HEK293T (cell line): Measurements from ENCODE around the gene ANKRD13B.

Experiments used
- BHLHE40 ChIP-seq: fragments of 450-650 bp; IDR thresholded peaks from 2 replicates; pipeline ENCODE4 v1.6.1; 2016; ENCODE audit warnings: mild to moderate bottlenecking, moderate library complexity, borderline replicate concordance
- FOXK2 ChIP-seq: fragments of 450-650 bp; IDR thresholded peaks from 2 replicates; pipeline ENCODE4 v1.6.1; 2016; ENCODE audit warnings: mild to moderate bottlenecking
- LEF1 ChIP-seq: fragments of 450-650 bp; IDR thresholded peaks from 2 replicates; pipeline ENCODE4 v1.6.1; 2017; ENCODE audit warnings: mild to moderate bottlenecking, borderline replicate concordance
- TARDBP ChIP-seq: fragments of 450-650 bp; IDR thresholded peaks from 2 replicates; pipeline ENCODE4 v1.6.1; 2016
- ZNF384 ChIP-seq: fragments of 450-650 bp; IDR thresholded peaks from 2 replicates; pipeline ENCODE4 v1.6.1; 2016

DNA sequence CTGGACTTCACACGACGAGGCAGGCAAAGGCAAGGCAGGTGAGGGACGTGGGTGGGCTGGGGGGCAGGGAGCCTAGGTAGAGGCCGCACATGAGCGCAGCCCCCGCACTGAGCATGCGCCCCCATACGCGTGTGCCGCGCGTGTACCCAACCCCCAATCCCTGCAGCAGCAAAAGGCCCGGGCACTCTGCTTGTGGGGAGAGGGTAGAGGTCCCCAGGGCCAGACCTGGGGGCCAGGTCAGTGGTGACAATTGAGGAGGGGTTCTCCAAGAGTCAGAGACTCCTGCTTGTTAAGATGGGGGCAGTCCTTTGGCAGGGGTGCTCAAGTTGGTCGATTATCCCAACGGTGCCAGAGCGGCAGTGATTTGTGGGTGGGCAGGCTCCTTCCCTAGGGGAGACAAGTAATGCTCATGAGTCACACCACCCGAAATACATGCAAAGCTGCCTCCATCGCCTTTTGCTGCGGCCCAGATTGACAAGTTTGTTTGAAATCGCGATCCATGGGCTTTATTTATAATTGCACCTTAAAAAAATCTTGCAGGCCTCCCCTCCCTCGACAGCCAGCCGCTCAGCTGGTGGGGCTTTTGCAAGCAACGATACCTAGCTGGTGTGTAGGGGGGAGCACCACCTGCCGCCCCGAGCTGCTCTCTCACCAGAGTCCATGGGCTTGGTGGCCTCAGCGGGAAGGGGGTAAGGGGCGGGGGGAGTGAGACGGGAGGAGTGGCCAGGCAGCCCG is 2.4 kb upstream of the ANKRD13B start:
- TF ChIP-seq TARDBP (no peak), BHLHE40 (no peak), FOXK2 (no peak), LEF1 (no peak), ZNF384 (no peak)
